Neural cell (in vitro differentiated cells): Measurements from ENCODE around the gene CCDC7.

ENCODE experiments used
- CTCF ChIP-seq: fragments of 450-650 bp; IDR thresholded peaks from 2 replicates; pipeline ENCODE4 v1.5.1; 2014; ENCODE audit warnings: antibody characterized with exemption, mild to moderate bottlenecking, moderate library complexity; ENCODE audit not compliant: poor library complexity, severe bottlenecking
- EP300 ChIP-seq: fragments of 450-650 bp; conservative IDR thresholded peaks from 2 replicates; pipeline ENCODE4 v1.6.1; 2014; ENCODE audit warnings: antibody characterized with exemption, mild to moderate bottlenecking, moderate library complexity; ENCODE audit not compliant: poor library complexity, severe bottlenecking
- EZH2 ChIP-seq: fragments of 200-600, 300-800 bp; shearing (Covaris generic), sonication (generic); IDR thresholded peaks from 2 replicates; pipeline ENCODE4 v1.6.1; 2014; ENCODE audit warnings: antibody characterized with exemption, low read length, borderline replicate concordance, mild to moderate bottlenecking; ENCODE audit not compliant: insufficient read depth, poor library complexity, severe bottlenecking
- MXI1 ChIP-seq: fragments of 450-650 bp; conservative IDR thresholded peaks from 2 replicates; pipeline ENCODE4 v1.6.1; 2014; ENCODE audit warnings: antibody characterized with exemption, mild to moderate bottlenecking; ENCODE audit not compliant: poor library complexity, severe bottlenecking
- POLR2AphosphoS5 ChIP-seq: IDR thresholded peaks from 2 replicates; pipeline ENCODE4 v1.6.1; 2012
- RAD21 ChIP-seq: fragments of 450-650 bp; conservative IDR thresholded peaks from 2 replicates; pipeline ENCODE4 v1.6.1; 2014; ENCODE audit warnings: antibody characterized with exemption, mild to moderate bottlenecking, moderate library complexity
- SMC3 ChIP-seq: fragments of 450-650 bp; conservative IDR thresholded peaks from 2 replicates; pipeline ENCODE4 v1.6.1; 2014; ENCODE audit warnings: antibody characterized with exemption, mild to moderate bottlenecking, moderate library complexity; ENCODE audit not compliant: poor library complexity

GRCh38 chr10:32627183-32627582 lies 181.2 kb downstream of the CCDC7 start:
- TF ChIP-seq POLR2AphosphoS5 (no peak), CTCF (no peak), EP300 (no peak), EZH2 (no peak), SMC3 (no peak), MXI1 (no peak), RAD21 (no peak)
